Measurements from ENCODE around the gene CARD10. TPM values are rescaled to one million over a fixed set of nuclear protein-coding genes. Genes with fewer than 3 reads are reported as not detected.
A peak's percentile ranks its signal among the peaks of the same experiment; 100 is the strongest.

CARD10 gene
- total RNA-seq, 1 donor from 2014 or later = 2.7 TPM

DNA sequence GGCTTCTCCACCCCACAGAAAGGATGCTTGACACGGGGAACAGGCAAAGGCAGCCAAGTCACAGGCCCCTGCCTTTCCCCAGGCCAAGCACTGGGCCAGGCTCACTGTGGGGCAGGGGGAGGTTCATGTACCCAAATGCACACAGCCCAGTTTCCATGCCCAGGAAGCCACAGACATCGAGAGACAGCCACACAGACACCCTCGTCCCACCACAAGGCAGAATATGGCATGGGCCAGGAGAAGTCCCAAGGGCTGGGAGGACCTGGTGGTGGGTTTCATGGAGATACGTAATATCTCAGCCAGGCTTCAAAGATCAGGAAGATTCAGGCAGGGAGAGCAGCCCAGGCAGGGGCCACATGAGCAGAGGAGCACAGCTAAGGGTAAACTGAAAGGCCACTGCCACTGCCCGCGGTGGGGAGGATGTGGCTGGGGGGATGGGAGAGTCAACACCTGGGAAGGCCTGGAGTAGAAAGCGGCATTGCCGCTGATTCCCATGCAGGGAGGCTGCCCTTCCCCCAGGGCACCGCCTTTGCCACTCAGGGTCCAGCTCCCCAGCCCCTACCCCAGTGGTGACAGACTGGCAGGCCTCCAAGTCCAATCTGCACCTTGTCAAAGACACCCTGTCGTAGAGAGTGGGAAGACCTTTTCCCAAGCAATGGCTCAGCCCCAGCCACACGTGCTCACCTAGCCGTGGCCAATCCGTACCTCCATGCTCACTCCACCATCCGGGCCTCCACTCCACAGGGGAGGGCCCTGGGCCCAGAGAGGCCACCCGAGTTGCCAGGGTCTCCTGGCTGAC, 30.7 kb downstream of the CARD10 start:
- TF ChIP-seq, protein P1, sequence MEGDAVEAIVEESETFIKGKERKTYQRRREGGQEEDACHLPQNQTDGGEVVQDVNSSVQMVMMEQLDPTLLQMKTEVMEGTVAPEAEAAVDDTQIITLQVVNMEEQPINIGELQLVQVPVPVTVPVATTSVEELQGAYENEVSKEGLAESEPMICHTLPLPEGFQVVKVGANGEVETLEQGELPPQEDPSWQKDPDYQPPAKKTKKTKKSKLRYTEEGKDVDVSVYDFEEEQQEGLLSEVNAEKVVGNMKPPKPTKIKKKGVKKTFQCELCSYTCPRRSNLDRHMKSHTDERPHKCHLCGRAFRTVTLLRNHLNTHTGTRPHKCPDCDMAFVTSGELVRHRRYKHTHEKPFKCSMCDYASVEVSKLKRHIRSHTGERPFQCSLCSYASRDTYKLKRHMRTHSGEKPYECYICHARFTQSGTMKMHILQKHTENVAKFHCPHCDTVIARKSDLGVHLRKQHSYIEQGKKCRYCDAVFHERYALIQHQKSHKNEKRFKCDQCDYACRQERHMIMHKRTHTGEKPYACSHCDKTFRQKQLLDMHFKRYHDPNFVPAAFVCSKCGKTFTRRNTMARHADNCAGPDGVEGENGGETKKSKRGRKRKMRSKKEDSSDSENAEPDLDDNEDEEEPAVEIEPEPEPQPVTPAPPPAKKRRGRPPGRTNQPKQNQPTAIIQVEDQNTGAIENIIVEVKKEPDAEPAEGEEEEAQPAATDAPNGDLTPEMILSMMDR (IDR thresholded peaks at IDR 0.05; ENCODE audit: partially characterized antibody, unreplicated experiment) = no peak
- Mint-ChIP-seq H3K27ac (ENCODE audit: unreplicated experiment) (no peak overlapping the region), H3K36me3 (ENCODE audit: unreplicated experiment) (no peaks in the 10 kb centered on the region), H3K9me3 (ENCODE audit: unreplicated experiment) (peaks cover 7% of the 10 kb centered on the region), H3K4me1 (ENCODE audit: low read depth, unreplicated experiment) (peaks cover 27% of the 10 kb centered on the region), H3K4me3 (ENCODE audit: unreplicated experiment) (no peak overlapping the region), H3K27me3 (ENCODE audit: unreplicated experiment) (peaks cover 14% of the 10 kb centered on the region)
- no peak for DNase-seq

DNA sequence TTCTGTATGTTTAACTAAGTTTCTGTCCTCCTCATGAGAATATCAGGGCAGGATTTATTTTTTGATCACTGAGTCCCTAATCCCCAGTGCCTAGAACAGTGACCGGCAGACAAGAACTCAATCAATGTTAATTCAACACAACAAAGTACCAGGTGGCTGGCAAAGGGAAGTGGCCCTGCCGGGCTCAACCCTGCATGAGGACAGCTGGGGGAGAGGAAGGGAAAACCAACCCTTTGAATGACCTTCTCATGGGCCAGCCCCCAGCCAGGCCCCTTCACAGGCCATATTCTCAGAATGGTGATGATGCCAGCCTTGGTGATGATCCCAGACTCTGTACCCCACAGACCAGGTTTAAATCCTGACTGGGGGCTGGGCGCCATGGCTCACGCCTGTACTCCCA, 31.6 kb downstream of the CARD10 start:
- TF ChIP-seq, protein P1 (IDR thresholded peaks at IDR 0.05; ENCODE audit: partially characterized antibody, unreplicated experiment) = no peak
- Mint-ChIP-seq H3K4me3 (ENCODE audit: unreplicated experiment) (peak overlapping the region; percentile 3), H3K27ac (ENCODE audit: unreplicated experiment) (peak overlapping the region; percentile 48), H3K27me3 (ENCODE audit: unreplicated experiment) (peaks cover 10% of the 10 kb centered on the region), H3K4me1 (ENCODE audit: low read depth, unreplicated experiment) (peaks cover 31% of the 10 kb centered on the region), H3K36me3 (ENCODE audit: unreplicated experiment) (no peaks in the 10 kb centered on the region), H3K9me3 (ENCODE audit: unreplicated experiment) (peaks cover 9% of the 10 kb centered on the region)
- DNase-seq = no peak

DNA sequence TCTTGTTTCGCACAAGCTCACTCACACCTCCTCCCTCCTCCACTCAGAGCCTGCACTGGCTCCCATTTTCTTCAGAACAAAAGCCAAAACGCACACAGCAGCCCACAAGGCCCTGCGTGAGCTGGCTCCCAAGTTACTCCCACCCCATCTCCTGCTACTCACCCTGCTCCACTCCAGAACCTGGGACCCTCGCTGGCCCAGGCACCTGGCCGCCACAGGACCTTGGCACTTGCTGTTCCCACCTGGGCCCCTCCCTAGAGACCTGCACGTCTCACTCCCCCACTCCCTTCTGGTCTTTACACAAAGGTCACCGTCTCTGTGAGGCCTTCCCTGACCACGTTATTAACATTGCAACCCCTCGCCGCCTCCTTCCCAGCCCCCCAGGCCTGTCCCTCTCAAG, 32.1 kb downstream of the CARD10 start:
- H3K27me3 Mint-ChIP-seq (ENCODE audit: unreplicated experiment) = peaks cover 14% of the 10 kb centered on the region
- H3K4me1 Mint-ChIP-seq (ENCODE audit: low read depth, unreplicated experiment) = peaks cover 36% of the 10 kb centered on the region
- peak overlapping the region; percentile 3 for H3K4me3 Mint-ChIP-seq (ENCODE audit: unreplicated experiment)
- H3K9me3 Mint-ChIP-seq (ENCODE audit: unreplicated experiment) = peaks cover 10% of the 10 kb centered on the region
- no peak for DNase-seq
- TF ChIP-seq, protein P1 (IDR thresholded peaks at IDR 0.05; ENCODE audit: partially characterized antibody, unreplicated experiment) = no peak
- no peaks in the 10 kb centered on the region for H3K36me3 Mint-ChIP-seq (ENCODE audit: unreplicated experiment)
- H3K27ac Mint-ChIP-seq (ENCODE audit: unreplicated experiment) = peak overlapping the region; percentile 48

DNA sequence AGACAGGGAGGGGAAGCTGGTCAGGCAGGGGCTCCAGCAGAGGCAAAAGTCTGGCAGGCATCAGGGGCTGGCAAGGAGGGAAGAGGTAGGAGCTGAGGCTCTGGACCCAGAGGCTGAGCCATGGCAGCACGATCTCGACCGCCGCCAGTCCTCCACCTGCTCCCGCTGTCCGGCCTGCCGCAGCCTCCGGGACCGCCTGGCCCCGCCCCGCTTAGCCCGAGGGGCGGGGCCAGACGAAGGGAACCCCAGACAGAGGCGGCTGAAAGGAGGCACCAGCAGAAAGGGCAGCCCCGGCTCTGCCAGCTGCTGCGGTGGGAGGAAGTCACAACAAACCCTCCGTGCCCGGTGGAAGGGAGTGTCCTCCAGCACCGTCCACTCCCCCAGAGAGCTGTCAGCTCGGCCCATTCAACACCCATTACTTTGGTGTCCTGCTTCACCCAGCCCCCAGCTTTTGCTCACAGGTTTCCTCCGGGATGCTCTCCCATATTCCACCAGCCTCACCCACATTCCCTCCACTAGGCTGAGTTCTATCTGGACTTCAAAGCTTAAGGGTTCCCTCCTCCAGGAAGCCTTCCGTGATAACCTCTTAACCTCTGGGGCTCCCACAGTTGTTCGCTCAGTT, 32.9 kb downstream of the CARD10 start, which contains the start of gene MFNG:
Gene MFNG, minus strand, starts transcription at position 161 of the 622 bp plus-strand sequence. CDS start 207 bp downstream, outside the sequence.
- TF ChIP-seq, protein P1 (IDR thresholded peaks at IDR 0.05; ENCODE audit: partially characterized antibody, unreplicated experiment) = no peak
- Mint-ChIP-seq H3K4me1 (ENCODE audit: low read depth, unreplicated experiment) (peaks cover 40% of the 10 kb centered on the region), H3K4me3 (ENCODE audit: unreplicated experiment) (peak within 1 kb of the TSS; percentile 61), H3K27ac (ENCODE audit: unreplicated experiment) (peak within 1 kb of the TSS; percentile 77), H3K9me3 (ENCODE audit: unreplicated experiment) (peaks cover 10% of the 10 kb centered on the region), H3K36me3 (ENCODE audit: unreplicated experiment) (no peaks in the 10 kb centered on the region), H3K27me3 (ENCODE audit: unreplicated experiment) (peaks cover 18% of the 10 kb centered on the region)
- peak; percentile 80 for DNase-seq

Data from glutamatergic neuron (in vitro differentiated cells).